SK-N-MC (cell line): ENCODE data around the gene BPIFB2.

Experiments used
- EZH2 ChIP-seq: fragments of 200-600 bp; sonication (generic); IDR thresholded peaks from one replicate; pipeline ENCODE4 v1.6.1; 2017; ENCODE audit warnings: antibody characterized with exemption
- FOXP2 ChIP-seq: optimal IDR thresholded peaks from 2 replicates; pipeline ENCODE3; 2011; ENCODE audit warnings: mild to moderate bottlenecking, moderate library complexity; ENCODE audit not compliant: insufficient read depth; ENCODE audit errors: extremely low read length, control extremely low read depth
- POLR2AphosphoS5 ChIP-seq: IDR thresholded peaks from 2 replicates; pipeline ENCODE4 v1.6.1; 2012; ENCODE audit warnings: mild to moderate bottlenecking, low read depth, low read length, borderline replicate concordance

DNA sequence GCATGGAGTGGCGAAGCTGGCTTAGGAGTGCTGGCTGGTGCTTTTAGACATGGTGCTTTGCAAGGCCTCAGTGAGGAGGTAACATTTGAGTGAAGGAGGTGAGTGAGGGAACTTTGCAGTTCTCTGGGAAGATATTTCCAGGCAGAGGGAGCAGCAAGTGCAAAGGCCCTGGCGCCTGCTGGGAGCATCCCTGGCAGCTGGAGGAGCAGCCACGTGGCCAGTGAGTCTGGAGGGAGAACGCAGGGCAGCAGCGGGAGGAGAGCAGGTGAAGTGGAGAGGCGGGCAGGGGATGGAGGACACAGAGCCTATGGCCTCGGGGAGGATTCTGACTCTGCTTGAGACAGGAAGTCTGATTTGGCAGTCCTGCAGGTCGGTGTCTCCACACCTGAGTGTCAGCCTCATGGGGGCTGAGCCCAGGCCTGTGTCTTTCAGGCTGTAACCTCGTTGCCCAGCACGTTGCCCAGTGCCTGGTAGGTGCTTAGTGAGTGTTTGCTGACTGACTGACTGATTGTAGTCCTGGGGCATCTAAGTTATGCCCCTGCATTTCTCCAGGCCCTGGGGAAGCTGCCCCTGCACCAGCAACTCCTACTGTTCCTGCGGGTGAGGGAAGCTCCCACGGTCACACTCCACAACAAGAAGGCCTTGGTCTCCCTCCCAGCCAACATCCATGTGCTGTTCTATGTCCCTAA lies 60.9 kb downstream of the BPIFB2 start:
- TF ChIP-seq POLR2AphosphoS5 (no peak), EZH2 (no peak), FOXP2 (no peak)
